GM18517 (cell line): ENCODE results near the gene NEMP2.
"Not testable (repeated sequence)": the region's sequence is repeated elsewhere in the genome, so short reads cannot be mapped to it uniquely, and the experiment has no call there.

Experiments used
- ATAC-seq: cut with Tn5 transposase; IDR thresholded peaks from one replicate; pipeline ENCODE4 v1.9.1; 2021; ENCODE audit warnings: mild to moderate bottlenecking, moderate library complexity; ENCODE audit not compliant: unreplicated experiment

Gene NEMP2

DNA sequence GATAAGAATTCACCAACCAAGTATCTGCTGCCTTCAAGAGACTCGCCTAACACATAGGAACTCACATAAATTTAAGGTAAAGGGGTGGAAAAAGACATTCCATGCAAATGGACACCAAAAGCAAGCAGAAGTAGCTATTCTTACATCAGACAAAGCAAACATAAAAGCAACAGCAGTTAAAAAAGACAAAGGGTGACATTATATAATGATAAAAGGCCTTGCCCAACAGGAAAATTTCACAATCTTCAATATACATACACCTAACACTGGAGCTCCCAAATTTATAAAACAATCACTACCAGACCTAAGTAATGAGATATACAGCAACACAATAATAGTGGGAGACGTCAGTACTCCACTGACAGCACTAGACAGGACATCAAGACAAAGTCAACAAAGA, 41.4 kb downstream of the NEMP2 start:
- ATAC-seq: no peak

DNA sequence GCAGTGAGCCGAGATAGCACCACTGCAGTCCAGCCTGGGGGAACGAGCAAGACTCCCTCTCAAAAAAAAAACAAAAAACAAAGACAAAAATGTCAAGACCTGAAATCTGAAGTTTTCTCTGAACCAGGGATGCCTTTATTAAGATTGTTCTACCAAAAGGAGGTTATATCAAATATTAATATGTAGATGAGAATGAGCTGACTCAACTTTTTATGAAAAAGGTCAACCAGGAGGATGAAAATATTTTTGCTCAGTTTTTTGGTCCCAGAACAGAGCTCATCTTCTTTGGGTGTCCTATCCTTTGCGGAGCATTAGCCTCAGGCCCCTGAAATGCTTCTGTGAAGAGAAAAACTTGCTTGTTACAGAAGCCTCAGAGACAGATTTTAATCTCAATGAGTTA, 44.0 kb downstream of the NEMP2 start:
- no peak for ATAC-seq

DNA sequence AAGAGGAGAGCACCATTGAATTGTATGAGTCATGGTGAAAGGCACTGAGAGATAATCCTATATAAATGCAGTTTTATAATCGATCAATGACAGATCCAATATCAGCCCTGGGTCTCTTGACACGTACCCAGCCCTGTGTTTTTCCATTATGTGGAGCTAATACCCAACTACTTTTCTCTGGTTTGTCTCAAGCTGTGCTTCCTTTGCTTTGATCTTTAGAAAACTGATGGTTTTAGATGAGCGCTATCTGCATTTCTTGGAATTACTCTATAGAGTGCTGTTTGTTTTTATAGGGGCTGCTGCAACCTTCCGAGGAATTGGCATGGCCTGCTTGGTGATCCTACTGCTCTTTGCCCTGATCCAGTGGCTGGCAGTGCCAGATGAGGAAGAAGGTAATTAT, 45.0 kb downstream of the NEMP2 start:
- no peak for ATAC-seq

DNA sequence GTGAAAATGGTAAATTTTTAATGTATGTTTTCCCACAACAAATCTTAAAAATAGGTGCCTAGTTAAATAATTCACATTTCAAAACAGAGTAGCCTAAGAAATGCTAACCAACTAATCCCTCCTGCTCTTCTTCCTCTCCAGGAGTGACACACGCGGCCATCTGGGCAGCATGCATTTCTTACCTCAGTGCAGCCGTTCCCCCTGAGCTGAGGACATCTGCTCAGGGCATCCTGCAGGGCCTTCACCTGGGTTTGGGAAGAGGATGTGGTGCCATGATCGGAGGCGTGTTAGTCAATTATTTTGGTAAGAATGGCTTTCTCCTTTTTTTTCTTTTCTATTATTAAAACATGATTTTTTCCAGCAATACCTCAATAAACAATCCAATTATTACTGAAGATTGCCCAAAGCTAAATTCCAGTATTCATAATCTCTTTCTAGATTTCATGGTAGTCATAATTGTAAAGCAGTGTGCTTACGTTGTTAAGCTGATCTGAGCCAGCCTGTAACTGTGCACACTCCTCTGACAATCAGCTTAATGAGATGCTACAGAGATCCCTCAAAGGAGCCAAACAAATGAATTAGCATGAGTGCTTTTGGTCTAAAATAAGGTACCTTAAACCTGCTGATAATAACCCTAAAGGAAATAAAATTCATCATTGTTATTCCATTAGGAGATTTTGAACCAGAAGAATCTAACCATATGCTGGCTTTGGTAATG, 45.8 kb downstream of the NEMP2 start:
- no peak for ATAC-seq

DNA sequence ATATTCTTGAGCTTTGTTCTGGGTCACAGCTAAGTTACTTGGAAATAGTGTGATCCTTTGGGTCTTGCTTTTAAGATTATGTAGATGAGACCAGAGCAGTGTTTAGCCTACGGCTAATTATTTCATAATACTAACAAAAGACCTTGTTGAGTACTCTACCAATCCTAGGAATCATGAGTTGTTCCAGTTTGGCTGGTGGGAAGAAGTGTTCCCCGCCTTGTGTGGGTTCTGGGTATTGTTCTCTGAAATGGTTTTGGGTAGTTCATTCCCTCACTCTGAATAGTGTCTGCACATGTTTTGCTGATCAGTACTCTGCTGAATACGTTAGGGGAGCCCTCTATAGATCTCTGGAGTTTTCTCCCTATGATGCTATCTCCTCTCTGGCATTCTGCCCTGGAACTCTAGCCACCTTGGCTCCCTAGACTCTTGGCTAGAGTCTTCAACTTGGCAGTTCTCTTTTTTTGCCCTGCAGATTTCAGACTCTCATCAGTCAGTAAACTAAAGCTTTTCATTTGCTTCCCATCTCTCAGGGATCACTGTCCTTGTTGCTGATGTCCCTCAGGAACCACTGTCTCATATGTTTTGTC, 48.4 kb downstream of the NEMP2 start:
- no peak for ATAC-seq

DNA sequence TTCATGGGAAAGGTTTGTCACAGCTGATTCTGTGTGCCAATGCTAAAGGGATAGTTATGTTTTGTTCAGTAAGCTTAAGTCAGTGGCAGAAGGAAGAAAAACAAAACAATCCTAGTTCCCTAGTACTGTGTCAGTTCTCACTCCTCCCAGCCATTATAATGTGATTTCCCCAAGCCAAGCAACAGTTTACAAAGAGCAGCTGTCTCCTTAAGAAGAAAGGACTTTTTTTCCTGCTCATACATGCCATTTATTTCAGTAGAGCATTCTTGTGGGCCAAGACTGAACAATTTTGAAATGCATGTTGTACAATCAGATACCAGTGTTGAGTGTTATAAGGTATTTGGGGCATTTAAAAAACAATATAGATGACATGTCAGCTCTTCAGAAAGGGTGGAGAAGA, 52.1 kb downstream of the NEMP2 start:
- ATAC-seq: no peak

DNA sequence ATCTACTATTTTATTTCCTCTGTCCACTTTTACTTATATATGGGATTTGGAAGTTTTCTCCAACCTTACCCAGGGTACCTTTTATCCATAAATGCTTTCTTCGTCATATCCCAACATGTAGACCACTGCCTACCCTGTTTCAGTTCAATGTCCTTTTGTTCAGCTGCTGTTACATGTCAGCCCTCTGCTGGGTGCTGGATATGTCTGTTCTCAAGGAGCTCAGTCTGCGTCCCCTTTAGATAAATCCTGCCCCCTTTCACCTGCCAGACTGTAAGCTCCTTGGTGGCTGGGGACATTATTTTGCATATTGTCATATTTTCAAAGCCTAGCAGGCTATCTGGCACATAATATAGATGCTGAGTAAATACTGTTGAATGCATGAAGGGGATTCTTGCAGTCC, 53.2 kb downstream of the NEMP2 start:
- no peak for ATAC-seq

DNA sequence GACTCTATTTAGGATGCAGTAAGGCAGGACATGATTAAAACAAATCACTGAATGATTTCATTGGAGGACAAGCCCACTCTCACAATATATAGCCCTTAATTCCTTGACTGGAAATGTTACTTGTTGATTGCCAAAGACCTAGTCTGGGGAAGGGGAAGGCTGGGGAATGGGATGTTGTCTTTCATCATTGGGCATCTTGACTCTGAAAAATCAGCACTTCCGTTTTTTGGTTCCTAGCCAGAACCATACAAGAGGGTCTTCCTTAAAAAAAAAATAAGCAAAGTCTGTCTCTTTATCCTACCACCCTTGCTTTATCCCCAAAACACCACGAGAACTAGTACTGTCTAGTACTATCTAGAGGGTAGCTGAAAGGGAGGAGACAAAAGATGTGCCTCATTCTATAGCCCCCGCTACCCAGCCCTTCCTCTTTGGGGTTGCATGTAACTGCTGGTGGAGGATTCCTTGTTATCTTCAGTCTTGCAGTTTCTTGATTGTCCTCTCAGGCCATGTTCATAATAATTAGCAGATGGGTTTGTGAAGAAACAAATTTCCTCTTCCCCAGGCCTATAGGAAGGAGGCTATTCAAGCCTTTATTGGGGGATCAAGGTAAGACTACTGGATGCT, 55.8 kb downstream of the NEMP2 start:
- no peak for ATAC-seq

DNA sequence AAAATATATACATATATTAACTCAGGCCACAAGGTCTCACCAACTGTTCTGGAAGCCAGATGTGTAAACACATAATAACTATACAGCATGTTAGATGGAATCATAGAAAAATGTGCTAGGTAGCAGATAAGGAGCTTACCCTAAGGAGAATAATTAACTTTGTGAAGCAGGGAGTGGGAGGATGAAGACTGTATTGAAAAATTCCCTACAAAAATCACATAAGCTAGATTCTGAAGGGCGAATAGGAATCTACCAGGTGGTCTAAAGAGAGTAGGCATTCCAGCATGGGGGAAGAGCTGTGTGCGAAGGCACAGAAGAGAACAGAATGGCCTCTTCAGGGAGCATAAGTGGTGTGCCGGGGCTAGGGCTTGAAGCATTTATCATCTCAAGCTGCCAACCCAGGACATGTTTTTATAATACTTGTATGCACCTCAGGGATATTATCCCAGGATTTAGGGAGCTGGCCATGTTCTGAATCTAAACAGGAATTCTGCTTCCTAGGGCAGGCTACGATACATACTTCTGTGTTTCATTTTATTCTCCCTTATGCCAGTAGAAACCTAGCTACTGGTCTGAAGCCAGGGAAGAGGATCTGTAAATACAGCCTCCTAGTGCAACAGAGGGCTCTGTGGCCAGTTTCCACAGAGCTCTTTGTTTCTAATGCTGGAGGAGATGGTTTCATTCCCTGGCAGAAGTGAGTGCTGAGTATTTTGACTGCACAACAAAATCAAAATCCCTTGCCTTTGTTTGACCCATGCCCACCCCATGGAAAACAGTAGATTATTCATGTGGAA, 56.7 kb downstream of the NEMP2 start:
- no peak for ATAC-seq

DNA sequence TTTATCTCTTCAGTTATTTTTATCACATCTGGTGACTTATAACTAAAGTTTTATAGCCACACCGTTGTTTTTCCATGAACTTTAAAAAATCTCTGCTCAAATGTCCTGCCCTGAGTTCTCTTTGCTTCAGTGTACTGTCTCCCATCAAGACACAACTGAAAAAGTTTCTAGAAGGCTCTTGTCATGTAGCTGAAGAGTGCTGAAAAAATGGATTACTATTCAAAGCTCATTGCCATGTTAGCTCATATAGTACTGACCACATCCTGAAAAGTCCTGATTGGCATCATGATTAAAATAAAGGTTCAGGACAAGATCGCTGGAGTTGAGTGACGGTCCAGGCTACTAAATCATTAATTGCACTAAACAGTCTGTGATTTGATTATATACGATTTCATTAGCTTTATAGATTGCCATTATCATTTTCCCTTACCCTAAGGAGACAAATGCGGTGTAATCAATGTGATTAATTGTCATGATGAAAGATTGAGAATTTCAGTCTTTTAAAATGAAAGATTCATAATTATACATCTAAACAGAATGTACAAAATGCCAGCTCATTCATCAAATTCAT, 64.2 kb downstream of the NEMP2 start:
- ATAC-seq: no peak

DNA sequence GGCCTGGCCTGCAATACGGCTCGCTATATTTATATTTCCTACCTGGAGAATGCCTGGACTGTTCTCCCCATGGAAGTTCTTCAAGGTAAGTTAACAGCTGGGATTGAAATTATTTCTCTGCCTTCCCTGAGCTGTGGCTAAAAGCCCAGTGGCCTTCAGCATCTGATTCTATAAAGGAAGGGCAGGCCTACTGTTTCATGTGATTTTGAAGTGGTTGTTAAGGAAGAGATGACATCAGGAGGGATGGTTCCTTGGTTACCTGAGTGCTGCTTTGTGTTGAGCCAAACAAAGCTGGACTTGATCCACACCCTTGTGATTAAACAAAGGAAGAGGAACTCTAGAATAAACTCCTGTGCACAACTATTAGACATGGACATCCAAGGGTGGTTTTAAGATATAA, 64.8 kb downstream of the NEMP2 start:
- ATAC-seq: no peak

DNA sequence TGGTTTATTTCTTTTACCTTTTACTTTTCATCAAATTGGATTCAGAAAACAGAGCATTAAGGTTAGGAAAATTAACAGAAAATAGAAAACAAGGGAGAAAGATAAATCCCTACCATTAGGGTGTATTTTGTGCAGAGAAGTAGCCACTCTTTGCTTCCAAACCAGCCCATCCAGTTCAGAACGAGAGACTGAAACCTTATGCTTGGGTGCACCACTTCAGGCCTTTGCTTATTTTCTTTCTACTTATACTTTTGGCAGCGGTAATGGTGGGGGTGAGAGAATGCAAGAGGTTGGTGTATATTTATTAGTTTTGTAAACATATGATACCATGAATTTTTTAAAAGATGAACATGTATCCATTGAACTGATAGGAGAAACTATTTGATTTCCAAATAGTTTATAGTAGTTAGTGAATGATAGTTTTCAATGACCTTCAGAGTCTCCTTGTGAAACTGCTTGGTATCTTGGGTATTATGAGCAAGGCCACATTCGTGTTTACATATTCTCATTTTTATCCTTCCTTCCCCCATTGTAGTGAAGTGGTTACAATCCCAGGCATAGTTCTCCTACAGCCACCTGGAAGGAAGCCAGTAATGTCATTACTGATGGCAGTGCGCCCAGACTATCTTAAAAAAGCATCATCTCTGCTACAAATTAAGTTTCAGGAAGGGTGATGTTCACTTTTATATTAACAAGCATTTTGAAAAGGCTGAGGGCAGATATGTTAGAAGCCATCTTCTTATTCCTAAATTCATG, 65.5 kb downstream of the NEMP2 start:
- peak; percentile 64 for ATAC-seq

DNA sequence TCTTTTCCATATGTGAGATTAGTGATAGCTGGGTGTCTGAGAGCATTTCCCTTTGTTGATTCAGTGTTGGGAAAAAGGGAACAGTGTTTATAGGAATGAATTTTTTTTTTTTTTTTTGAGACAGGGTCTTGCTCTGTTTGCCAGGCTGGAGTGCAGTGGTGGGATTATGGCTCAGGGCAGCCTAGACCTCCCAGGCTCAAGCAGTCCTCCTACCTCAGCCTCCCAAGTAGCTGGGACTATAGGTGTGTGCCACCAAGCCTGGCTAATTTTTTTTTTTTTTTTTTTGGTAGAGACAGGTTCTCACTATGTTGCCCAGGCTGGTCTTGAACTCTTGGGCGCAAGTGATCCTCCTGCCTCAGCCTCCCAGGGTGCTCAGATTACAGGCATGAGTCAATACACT, 66.2 kb downstream of the NEMP2 start:
- not testable (repeated sequence) for ATAC-seq

DNA sequence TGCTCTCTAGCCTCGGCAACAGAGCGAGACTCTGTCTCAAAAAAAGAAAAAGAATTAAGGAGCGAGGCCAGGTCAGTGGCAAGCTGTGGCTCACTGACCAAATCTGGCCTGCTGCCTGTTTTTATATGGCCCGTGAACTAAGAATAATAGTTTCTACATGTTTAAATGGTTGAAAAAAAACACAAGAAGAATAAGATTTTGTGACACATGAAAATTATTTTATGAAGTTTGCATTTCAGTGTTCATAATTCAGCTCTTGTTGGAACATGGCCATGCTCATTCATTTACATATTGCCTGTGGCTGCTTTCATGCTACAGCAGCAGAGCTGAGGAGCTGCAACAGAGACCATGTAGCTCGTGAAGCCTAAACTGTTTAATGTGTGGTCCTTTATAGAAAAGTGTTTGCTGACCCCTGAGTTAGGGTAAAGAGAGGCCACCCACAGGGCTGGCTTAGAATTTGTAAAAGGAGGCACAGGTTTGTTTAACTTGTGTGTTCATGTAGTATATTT, 66.9 kb downstream of the NEMP2 start:
- ATAC-seq: no peak

DNA sequence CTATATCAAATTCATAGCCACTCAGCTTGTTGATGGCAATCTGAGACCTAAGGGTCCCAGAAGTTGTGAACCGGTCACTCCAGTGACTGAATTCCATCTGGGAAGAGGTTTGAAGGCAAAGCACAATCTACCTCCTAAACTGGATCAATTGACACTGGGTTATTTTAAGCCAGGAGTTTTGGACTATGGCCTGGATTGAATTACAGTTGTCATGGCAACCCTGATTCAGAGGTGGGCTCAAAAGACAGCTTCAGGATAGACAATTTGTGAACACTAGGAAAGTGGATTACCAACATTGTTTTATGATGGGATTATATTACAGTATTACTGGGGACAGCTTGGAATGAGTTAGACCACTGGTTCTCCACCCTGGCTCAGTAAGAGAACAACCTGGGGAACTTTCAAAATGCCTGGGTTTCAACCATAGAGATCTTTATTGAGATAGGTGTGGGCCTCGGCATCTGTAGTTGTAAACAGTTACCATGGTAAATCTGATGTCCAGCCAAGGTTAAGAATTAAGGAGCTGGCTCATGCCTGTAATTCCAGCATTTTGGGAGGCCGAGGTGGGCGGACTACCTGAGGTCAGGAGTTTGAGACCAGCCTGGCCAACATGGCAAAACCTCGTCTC, 67.6 kb downstream of the NEMP2 start:
- no peak for ATAC-seq

DNA sequence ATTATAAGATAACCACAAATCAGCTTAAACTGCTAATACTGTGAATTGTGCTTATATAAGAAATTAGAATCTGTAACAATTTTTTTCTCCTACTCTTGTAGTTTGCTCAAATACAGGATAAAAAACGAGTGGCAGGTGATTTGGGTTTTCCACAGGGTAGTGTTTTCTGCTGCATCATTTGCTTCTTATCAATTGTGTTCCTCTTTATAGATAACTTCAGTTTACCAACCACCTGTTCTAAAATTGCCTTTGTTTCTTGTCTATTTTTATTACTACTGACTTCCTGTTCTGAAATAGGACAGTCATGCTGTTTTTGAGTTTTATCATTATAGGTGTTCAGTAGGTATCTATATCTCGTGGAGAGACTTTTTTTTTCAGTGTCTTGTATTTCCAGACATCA, 69.5 kb downstream of the NEMP2 start:
- ATAC-seq: peak; percentile 71

DNA sequence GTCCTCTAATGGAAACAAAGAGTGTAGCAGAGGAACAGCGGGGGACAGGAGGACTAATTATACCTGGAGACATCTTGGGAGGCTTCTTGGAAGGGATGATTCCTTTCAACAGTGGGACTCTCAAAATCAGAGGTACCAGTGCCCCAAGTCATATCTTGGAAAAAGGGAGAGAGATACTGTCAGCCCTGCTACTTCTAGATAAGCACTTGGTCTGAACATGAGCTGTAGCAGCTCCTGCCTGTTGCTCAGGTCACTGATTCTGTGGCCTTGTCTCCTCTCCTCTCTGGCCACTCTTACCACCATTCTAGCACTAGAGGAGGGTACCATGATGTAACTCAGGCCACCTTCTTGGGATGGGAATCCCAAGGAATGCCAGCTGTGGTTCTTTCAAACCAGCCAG, 71.9 kb downstream of the NEMP2 start:
- ATAC-seq: no peak

DNA sequence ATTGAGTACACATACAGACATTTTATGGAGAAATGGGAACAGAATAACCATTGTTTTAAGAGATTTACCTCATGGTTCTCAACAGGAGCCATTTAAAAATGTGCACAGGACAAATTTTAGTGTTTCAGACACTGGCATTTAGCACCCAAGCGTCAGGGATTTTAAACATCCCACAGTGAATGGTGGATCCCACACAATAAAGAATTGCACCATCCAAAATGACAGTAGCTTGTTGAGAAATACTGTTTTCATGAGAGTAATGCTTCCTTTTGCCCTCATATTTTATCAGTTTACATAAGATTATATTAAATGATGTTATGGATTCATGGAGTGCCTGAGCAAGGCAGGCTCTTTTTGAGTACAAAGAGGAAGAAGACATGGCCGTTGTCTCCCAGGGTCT, 72.3 kb downstream of the NEMP2 start:
- ATAC-seq: no peak

DNA sequence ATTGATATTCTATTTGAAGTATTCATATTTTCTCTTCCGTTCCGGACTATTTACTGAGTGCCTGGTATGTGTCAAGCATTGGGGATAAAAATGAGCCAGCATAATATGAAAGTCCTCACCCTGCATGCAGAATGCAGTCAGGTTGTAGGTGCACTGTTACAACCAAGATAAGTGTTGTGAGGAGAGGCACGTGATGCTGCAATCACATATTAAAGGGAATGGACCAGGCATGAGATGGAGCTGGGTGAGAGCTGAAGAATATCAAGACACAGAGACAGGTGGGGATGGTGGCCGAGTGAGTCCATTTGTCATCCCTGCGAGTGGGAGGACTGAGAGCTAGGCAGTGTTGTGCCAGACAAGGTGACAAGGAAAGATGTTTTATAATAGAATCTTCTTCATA, 74.0 kb downstream of the NEMP2 start:
- no peak for ATAC-seq

DNA sequence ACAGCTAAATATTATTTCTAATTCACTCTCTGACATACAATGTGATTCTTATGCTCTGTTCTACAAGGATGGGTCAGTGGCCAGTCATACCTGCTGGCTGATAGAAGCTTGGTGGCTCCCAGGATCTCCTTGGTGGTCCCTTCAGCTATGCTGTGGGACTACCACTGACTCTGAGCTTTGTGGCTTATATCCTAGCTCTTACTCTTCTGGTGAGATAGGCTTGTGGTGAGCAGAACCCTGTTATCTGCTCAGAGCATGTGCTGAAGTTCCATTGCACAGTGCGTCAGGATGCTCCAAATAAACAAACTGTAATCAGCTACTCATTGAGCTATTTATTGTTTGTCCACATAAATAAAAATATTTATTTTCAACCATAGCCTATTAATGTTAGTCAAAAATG, 74.6 kb downstream of the NEMP2 start:
- no peak for ATAC-seq
